Activated CD4-positive, alpha-beta T cell treated with anti-CD3 and anti-CD28 coated beads for 24 hours (primary cell): Measurements from ENCODE around the gene XRCC6.
"Not testable (repeated sequence)": the region's sequence is repeated elsewhere in the genome, so short reads cannot be mapped to it uniquely, and the experiment has no call there.

Source experiments
- DNase-seq, 2 donors: peaks; one replicate each; pipeline ENCODE4 v3.0.0-alpha.2; 2020; ENCODE audit warnings: low read depth in 2 of 2

The XRCC6 gene

DNA sequence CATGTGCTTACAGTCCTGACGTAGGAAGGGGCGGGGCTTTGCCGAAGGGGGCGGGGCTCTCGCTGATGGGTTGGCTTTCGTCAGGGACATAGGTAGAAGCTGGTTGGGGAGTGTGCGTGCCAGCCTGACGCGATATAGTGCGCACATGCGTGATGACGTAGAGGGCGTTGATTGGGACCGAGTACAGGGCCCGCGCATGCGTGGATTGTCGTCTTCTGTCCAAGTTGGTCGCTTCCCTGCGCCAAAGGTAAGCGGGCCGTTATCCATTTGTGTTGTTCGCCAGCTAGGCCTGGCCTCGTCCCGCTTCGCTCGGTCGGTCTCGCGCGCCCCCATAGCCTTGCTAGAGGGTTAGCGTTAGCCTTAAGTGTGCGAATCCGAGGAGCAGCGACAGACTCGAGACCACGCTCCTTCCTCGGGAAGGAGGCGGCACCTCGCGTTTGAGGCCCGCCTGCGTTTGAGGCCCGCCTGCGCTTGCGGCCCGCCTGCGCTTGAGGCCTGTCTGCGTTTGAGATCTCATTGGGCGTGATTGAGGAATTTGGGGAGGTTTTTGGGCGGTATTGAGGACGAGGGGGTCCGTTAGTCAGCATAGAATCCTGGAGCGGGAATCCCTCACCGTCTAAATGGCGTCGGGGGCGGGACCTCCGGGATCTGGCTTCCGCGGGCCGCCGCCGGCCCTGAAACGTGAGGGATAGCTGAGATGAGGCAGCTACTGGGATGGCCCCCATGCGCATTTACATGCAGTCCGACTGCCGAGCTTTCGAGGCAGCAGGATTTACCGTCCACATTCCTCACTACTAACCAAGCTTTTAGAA lies at the start of gene XRCC6:
Gene XRCC6 (plus strand): TSS at position 197 of the 812 bp plus-strand sequence. CDS start 710 bp downstream, outside the sequence.
- peak; percentile 100 for DNase-seq

DNA sequence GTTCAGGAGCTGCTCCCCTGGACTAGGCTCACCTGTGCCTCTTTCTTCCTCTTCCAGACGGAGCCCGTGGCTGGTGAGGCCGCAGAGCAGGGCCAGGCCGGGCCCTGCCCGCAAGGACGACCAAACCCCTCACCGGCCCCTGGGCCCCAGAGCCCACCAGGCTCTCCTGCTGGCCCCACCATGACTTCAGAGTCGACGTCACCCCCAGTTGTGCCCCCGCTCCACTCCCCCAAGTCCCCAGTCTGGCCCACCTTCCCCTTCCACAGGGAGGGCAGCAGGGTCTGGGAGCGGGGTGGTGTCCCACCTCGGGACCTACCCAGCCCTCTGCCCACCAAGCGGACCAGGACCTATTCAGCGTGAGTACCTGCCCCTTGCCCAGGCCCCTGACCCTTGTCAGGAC lies 49.3 kb upstream of the XRCC6 start:
- DNase-seq: no peak

DNA sequence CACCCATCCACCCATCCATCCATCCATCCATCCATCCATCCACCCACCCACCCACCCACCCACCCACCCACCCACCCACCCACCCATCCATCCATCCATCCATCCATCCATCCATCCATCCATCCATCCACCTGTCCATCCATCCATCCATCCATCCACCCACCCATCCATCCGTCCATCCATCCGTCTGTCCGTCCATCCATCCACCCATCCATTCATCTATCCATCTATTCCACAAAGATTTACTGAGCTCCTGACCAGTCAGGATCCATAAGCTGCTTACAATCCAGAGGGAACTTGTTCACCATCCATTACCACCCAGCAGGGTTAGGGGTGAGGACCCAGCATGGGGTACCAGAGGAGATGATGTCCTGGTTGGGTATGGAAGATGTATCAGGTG lies 48.8 kb upstream of the XRCC6 start:
- not testable (repeated sequence) for DNase-seq

DNA sequence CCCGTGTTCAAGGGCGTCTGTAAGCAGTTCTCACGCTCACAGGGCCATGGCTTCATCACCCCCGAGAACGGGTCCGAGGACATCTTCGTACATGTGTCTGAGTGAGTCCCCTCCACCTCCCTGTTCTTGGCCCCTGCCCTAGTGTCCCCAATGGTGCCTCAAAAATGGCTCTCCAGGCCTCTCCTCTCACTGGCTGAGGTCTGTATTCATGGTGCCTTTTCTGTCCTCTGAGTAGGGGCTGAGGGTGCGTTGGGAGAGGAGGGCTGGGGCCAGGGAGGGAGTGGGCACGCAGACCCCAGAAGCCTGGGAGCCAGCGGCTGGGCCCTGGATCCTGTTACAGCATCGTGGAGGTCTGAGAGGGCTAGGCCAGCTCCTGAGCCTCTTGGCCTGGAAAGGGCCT lies 47.4 kb upstream of the XRCC6 start:
- no peak for DNase-seq

DNA sequence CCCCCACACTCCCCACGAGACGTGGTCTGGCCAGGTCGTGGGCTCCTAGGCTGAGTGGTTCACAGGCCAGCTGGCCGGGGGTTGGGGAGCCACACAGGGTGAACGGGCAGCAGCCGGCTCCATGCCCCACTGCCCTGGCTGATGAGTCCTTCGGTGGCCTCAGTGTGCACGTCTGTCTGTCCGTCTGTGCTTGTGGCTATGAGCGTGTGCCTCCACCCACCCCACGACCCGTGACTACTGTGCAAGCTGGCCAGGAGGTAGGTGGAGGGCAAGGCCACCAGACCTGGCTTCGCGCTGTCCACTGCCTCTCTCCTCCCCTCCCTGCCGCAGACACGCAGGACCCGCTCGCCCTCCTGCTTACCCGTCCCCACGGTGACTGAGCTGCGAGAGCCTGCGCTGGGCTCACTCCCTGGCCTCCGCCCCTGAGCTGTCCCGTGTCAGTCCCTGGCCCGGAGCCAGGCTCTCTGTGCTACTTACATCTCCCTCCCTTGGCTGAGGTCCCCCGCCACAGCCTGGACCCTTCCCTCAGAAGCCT lies 46.2 kb upstream of the XRCC6 start:
- DNase-seq: no peak

DNA sequence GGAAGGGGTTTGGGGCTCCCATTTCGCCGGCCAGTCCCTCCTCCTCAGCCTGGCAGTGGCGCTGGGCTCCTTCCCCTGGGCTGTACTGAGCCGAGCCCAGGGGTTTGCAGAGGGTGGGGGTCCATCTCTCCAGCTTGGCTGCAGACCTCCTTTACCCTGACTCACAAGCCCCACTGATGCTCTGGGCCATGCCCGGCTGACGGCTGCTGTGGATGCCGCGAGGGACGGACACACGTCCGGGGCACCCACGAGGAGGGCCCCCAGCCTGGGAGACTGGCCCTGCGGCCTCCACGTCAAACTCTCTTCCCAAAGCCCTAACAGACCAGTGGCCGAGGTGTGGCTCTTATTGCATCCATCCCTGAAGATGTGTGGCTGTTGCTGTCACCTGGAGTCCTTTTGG lies 45.6 kb upstream of the XRCC6 start:
- DNase-seq: no peak

DNA sequence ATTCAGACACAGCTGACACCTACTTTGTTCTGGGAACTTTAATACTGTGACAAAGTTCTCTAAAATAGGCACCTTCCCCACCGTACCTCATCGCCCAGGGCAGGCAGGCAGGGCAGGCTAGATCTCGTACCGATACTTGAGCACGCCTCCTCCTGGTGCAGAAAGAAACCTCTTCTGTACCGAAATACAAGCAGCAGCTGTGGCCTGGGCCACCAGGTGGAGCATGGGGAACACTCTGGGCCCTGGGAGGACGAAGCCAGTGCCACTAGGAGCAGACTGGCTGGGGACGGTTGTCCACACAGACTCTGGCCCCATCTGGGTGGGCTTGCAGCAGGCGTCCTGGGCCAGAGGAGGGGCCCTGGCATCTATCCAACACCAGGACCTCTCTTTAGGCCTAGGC lies 44.2 kb upstream of the XRCC6 start:
- no peak for DNase-seq

DNA sequence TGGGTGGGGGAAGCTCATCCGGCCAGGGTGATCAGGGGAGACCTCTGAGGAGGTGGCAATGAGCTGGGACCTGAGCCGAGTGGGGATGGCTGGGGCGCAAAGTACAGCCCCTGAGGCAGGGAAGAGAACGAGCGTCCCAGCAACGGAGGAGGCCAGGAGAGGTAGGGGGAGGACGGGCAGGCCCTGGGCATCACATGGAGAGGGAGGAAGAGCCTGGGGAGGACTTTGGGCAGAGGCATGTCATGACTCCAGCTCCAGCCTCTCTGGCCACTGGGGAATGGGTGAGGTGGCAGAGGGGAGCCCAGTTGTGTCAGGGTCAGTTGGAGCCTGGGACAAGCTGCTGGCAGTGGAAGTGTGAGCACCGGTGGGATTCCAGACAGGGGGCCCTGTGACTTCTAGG lies 43.0 kb upstream of the XRCC6 start:
- DNase-seq: no peak

DNA sequence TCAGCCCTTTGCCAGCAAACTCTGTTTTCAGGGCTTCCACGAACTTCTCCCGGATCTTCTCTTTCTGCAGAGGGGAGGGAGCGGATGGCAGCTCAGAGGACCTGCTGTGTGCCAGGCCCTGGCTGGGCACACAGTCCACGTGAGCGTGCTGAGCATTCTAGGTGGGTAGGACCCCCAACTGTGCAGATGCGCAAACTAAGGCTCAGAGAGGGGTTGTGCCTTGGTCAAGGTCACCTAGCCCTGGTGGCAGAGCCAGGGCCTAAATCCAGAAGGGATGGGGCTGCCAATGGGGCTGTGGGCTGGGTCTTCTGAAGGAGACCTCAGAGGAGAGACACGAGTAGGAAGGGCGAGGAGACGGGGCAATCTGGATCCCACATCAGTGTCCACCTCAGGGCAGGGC lies 42.3 kb upstream of the XRCC6 start:
- DNase-seq: no peak

DNA sequence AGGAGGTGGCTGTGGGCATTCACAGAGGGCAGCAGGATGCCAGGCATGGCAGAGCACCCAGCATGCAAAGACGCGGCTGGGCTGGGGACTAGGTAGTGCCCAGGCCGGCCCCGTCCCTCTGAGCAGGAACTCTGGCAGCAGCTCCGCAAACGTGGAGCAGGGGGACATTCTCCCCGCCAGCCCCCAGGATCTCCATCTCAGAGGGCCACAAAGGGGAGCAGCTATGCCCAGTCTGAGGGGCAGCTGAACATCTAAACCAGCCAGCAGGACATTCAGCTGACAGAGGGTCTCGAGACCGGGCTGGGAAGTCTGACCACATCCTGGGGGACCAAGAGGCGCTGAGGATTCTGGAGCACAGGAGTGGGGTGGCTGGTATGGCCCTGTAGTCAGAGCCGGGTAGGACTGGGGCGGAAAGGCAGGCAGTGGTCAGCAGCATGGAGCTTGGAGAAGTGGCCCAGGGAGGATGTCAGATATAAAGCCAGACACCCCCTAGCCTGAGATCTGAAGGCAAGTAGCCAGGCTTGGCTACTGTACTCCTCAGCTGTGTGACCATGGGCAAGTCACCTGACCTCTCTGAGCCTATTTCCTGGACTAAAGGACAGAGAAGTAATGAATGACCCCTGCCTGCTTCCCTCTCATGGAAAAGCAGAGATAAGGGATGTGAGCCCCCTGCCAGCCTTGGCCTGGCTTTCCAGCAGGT lies 41.6 kb upstream of the XRCC6 start:
- DNase-seq: no peak

DNA sequence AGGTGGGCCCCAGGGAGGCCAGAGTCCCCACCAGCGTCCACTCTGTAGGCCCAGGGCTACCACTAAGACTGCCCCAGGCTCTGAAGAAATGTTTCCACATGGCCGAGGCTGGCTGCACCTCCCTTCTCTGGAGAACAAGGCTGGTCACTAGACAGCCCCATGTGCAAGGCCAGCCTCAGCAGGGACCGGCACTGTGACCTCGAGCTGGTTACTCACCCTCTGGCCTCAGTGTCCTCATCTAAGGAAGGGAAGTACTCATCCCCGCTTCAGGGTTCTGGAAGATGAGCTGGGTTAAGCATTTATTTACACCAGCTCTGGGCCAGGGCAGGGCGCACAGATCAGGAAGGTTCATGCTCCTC lies 41.1 kb upstream of the XRCC6 start:
- DNase-seq: no peak

DNA sequence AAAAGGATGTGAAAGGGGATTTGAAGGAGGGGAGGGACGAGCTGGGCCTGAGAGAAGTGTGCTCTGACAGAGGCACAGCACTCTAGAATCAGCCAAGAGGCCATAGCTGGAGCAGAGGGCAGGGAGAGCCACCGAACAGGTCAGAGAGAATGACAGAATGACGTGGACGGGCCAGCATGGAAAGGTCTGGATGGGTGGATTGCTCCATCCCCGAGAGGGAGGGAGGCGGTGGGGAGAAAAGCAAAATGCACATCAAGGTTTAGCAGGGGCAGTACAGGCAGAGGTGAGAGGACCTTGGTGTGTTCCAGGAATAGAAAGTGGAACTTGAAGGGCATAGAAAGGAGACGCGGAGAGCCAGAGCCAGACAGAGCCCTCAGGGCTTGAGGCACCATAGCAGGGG lies 38.4 kb upstream of the XRCC6 start:
- DNase-seq: no peak

DNA sequence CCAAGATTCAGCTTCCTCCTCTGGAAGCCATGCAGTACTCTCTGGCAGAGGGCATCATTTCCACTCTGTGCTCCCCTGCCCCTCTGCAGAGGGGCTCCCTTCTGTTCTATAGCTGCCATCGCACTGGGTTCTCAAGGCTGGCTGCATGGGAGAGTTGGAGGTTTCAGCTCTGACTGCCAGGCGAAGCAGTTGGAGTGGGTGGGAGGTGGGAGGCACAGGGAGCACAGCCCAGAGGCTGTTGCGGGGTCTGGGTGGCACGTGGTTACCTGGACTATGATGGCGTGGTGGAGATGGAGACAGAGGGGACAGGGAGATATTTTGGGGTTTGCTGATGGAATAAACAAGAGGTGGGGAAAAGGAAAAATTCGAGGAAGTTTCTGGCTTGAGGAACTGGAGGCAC lies 36.2 kb upstream of the XRCC6 start:
- DNase-seq: no peak

DNA sequence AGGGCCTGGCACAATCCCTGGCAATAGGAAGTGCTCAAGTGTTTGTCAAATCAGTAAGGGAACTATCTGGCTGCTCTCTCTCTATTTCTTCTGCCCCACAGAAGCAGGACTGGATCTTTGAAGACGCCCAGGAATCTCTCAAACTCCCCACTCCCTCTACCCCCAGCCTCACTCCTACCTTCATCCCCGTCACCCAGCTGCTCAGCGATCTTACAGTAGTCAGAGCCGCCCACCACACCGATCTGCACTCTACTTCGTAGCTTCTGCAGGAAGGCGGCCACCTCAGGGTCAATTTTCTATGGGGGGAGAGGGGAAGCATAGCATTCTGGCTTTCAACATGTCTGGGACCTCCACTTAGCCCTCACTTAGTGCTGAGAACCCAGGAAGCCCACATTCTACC lies 35.2 kb upstream of the XRCC6 start:
- DNase-seq: no peak

DNA sequence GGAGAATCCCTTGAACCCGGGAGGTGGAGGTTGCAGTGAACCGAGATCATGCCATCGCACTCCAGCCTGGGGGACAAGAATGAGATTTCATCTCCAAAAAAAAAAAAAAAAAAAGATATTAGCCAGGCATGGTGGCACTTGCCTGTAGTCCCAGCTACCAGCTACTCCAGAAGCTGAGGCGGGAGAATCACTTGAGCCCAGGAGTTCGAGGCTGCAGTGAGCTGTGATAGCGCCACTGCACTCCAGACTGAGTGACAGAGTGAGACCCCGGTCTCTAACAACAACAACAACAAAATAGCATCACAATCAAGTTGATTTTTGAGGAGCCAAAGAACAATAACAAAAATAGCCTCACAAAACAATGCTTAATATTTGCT lies 33.8 kb upstream of the XRCC6 start:
- DNase-seq: no peak

DNA sequence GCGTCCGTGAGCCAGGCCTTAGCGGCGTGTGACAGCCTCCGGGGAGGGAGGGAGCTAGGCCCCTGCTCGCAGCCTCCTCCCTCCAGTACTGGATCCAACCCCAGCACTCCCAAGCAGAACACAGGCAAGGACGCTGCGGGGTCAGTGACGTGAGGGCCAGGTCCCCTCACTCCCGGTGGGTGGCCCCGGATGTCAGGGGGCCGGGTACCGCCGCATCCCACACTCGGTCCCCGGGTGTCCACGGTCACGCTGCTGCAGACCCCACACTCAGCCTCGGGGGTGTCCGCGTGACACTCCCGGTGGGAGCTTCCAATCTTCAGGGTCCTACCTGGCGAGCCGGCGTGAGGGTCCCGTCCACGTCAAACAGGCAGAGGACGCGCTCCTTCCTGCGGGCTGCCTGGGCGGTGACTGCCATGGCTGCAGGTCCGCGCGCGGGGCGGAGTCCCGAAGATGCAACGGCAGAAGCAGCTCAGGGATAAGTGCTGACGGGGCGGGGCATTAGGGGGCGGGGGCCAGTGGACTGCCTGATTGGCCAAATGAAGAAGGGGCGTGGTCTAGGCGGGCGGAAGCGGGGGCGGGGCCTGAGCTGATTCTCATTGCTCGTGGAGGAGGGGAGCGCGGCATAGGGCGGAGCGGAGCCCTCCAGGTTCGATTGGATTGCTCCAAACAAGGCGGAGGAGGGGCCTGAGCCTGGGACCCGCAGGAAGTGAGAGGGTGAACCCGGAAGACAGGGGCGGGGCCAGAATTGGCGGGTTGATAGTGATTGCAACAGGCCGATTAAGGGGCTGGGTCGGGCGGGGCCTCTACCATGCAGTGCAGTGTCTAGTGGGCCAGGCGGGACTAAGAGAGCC lies 31.5 kb upstream of the XRCC6 start, which contains the start of gene PMM1:
Gene PMM1 (minus strand): TSS at position 450 of the 851 bp plus-strand sequence. CDS start 35 bp downstream, at position 415.
- peak; percentile 100 for DNase-seq

DNA sequence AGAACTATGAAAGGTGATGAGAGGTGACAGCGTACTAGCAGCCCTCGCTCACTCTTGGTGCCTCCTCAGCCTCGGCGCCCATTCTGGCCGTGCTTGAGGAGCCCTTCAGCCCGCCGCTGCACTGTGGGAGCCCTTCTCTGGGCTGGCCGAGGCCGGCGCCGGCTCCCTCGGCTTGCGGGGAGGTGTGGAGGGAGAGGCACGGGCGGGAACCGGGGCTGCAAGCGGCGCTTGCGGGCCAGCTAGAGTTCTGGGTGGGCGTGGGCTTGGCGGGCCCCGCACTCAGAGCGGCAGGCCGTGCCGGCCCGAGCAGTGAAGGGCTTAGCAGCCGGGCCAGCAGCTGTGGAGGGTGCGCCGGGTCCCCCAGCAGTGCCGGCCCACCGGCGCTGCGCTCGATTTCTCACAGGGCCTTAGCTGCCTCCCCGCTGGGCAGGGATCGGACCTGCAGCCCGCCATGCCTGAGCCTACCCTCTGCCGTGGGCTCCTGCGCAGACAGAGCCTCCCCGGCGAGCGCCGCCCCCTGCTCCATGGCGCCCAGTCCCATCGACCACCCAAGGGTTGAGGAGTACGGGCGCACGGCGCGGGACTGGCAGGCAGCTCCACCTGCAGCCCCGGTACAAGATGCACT lies 27.6 kb upstream of the XRCC6 start:
- not testable (repeated sequence) for DNase-seq

DNA sequence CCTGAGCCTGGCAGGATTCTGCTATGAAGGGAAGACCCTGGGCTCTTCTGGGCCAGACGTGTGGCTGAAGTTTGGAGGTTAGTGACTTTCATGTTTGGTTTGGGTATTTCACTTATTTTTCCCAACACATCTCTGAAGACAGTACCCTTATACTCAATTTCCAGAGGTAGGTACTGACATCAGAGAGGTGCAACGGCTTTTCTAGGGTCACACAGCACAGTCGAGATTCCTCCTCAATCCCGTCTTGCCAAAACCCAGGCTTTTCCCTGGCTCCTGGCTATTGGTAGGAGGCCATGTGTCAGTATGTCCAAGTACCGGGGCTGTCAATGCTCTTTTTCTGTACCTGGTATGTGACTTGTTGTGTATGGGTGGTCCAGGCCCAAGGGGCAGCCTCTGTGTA lies 25.4 kb upstream of the XRCC6 start:
- no peak for DNase-seq

DNA sequence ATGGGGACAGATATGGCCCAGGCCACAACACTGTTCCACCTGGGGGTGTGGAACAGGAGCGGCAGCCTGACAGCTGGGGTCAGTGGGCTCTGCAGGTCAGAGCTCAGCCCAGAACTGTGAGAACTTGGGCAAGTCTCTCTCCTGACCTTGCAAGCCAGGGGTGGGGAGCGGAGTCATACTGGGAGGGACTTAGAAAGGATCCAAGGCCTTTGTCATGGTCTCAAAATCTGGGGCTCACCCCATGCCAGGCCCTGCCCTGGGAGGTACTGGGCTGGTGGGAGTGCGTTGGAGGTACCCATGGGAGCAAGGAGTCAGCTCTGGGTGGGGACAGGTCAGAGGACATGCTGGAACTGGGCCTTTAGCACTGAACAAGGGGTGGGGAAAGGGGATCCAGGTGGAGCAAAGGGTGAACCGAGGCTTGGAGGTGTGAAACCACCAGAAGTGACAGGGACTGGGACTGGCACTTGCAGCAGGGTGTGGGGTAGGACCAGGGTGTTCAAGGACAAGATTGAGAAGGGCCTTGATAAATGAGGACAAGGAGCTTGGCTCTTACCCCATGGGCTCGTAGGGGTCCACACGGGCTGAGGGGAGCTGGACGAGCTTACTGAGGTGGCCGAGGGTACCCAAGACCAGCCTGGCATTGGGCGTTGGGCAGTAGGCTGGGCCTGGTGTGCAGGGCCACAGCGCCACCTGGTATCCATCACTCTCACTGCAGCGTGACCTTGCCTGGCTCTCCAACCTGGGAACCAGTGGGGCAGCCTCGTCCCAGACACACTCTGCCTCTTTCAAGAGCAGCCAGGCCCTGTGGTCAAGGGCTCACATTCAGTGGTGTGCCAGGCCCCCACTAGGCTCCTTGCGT lies 24.1 kb upstream of the XRCC6 start:
- DNase-seq: no peak

DNA sequence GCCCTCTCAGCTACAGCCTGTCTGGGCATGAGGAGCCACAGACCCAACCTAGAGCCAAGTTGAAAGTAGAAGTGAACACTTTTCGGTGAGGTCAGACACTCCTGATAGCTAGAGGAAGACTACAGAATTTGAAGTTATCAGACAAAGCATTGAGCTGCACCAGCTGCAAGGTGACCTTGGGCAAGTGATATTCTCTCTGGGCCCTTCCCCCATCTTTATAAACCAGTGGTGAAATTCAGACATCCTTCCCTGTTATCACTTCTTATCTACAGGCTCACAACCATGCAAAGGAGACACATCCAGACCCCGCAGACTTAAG lies 23.5 kb upstream of the XRCC6 start:
- DNase-seq: no peak

DNA sequence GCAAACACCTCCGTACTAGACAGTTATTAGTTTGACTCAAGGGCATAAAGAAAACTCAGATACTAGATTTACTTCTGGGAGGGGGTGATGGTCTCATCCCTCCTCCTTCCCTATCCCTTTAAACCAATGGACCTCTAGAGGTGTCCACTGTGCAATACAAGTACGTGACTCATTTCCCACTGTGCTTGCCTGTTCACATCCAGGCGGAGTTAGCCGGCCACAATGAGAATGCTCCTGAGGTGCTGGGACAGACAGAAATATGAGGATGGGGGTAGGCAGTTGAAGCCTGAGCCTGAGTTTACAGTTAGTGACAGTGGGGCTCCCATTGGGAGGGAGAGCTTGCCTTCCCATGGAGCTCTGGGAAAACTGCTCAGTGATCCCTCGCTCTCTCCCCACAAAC lies 23.0 kb upstream of the XRCC6 start:
- no peak for DNase-seq
